ENCODE data around the gene ASIC2.

The ASIC2 gene

GRCh38 chr17:33263396-33263795 is 29.7 kb downstream of the ASIC2 start:
- no peak overlapping the region for H3K9ac ChIP-seq (ENCODE audit: low read length)
- no peaks in the 10 kb centered on the region for H3K36me3 ChIP-seq (ENCODE audit: control insufficient read depth, insufficient read depth, low read length)
- no peaks in the 10 kb centered on the region for H3K9me3 ChIP-seq (ENCODE audit: control insufficient read depth, low read length)
- H3K4me3 ChIP-seq (ENCODE audit: low read length) = no peak overlapping the region
- H3K4me1 ChIP-seq (ENCODE audit: control insufficient read depth, insufficient read depth, low read length) = no peaks in the 10 kb centered on the region
- peaks cover 2% of the 10 kb centered on the region for H3K27me3 ChIP-seq (ENCODE audit: control insufficient read depth, insufficient read depth, low read length)

- no peaks in the 10 kb centered on the region for H3K9me3 ChIP-seq (ENCODE audit: control insufficient read depth, low read length)
- H3K4me1 ChIP-seq (ENCODE audit: control insufficient read depth, insufficient read depth, low read length) = no peaks in the 10 kb centered on the region
- peaks cover 5% of the 10 kb centered on the region for H3K27me3 ChIP-seq (ENCODE audit: control insufficient read depth, insufficient read depth, low read length)
- no peak overlapping the region for H3K9ac ChIP-seq (ENCODE audit: low read length)
- H3K4me3 ChIP-seq (ENCODE audit: low read length) = no peak overlapping the region
- H3K36me3 ChIP-seq (ENCODE audit: control insufficient read depth, insufficient read depth, low read length) = no peaks in the 10 kb centered on the region
These were observed 30.6 kb downstream of the ASIC2 start for GRCh38 chr17:33262266-33263123.

- Histone ChIP-seq H3K9me3 (ENCODE audit: control insufficient read depth, low read length) (no peaks in the 10 kb centered on the region), H3K4me1 (ENCODE audit: control insufficient read depth, insufficient read depth, low read length) (no peaks in the 10 kb centered on the region), H3K4me3 (ENCODE audit: low read length) (no peak overlapping the region), H3K27me3 (ENCODE audit: control insufficient read depth, insufficient read depth, low read length) (peaks cover 5% of the 10 kb centered on the region), H3K36me3 (ENCODE audit: control insufficient read depth, insufficient read depth, low read length) (no peaks in the 10 kb centered on the region), H3K9ac (ENCODE audit: low read length) (no peak overlapping the region)
These were observed 31.3 kb downstream of the ASIC2 start for GRCh38 chr17:33261820-33262219.

- Histone ChIP-seq H3K9ac (ENCODE audit: low read length) (no peak overlapping the region), H3K36me3 (ENCODE audit: control insufficient read depth, insufficient read depth, low read length) (no peaks in the 10 kb centered on the region), H3K4me1 (ENCODE audit: control insufficient read depth, insufficient read depth, low read length) (no peaks in the 10 kb centered on the region), H3K27me3 (ENCODE audit: control insufficient read depth, insufficient read depth, low read length) (peaks cover 5% of the 10 kb centered on the region), H3K4me3 (ENCODE audit: low read length) (no peak overlapping the region), H3K9me3 (ENCODE audit: control insufficient read depth, low read length) (no peaks in the 10 kb centered on the region)
These were observed 32.5 kb downstream of the ASIC2 start for GRCh38 chr17:33260638-33261037.

GRCh38 chr17:33258296-33258695 is 34.8 kb downstream of the ASIC2 start:
- H3K36me3 ChIP-seq (ENCODE audit: control insufficient read depth, insufficient read depth, low read length) = no peaks in the 10 kb centered on the region
- no peak overlapping the region for H3K9ac ChIP-seq (ENCODE audit: low read length)
- no peaks in the 10 kb centered on the region for H3K4me1 ChIP-seq (ENCODE audit: control insufficient read depth, insufficient read depth, low read length)
- H3K27me3 ChIP-seq (ENCODE audit: control insufficient read depth, insufficient read depth, low read length) = peaks cover 5% of the 10 kb centered on the region
- no peaks in the 10 kb centered on the region for H3K9me3 ChIP-seq (ENCODE audit: control insufficient read depth, low read length)
- H3K4me3 ChIP-seq (ENCODE audit: low read length) = no peak overlapping the region

- Histone ChIP-seq H3K9ac (ENCODE audit: low read length) (no peak overlapping the region), H3K9me3 (ENCODE audit: control insufficient read depth, low read length) (no peaks in the 10 kb centered on the region), H3K4me3 (ENCODE audit: low read length) (no peak overlapping the region), H3K4me1 (ENCODE audit: control insufficient read depth, insufficient read depth, low read length) (no peaks in the 10 kb centered on the region), H3K36me3 (ENCODE audit: control insufficient read depth, insufficient read depth, low read length) (no peaks in the 10 kb centered on the region), H3K27me3 (ENCODE audit: control insufficient read depth, insufficient read depth, low read length) (no peaks in the 10 kb centered on the region)
These were observed 47.9 kb downstream of the ASIC2 start for GRCh38 chr17:33245183-33245582.

- Histone ChIP-seq H3K9me3 (ENCODE audit: control insufficient read depth, low read length) (no peaks in the 10 kb centered on the region), H3K36me3 (ENCODE audit: control insufficient read depth, insufficient read depth, low read length) (no peaks in the 10 kb centered on the region), H3K4me3 (ENCODE audit: low read length) (no peak overlapping the region), H3K27me3 (ENCODE audit: control insufficient read depth, insufficient read depth, low read length) (no peaks in the 10 kb centered on the region), H3K4me1 (ENCODE audit: control insufficient read depth, insufficient read depth, low read length) (no peaks in the 10 kb centered on the region), H3K9ac (ENCODE audit: low read length) (no peak overlapping the region)
These were observed 49.4 kb downstream of the ASIC2 start for GRCh38 chr17:33243732-33244131.

- Histone ChIP-seq H3K4me1 (ENCODE audit: control insufficient read depth, insufficient read depth, low read length) (no peaks in the 10 kb centered on the region), H3K9me3 (ENCODE audit: control insufficient read depth, low read length) (no peaks in the 10 kb centered on the region), H3K4me3 (ENCODE audit: low read length) (no peak overlapping the region), H3K36me3 (ENCODE audit: control insufficient read depth, insufficient read depth, low read length) (no peaks in the 10 kb centered on the region), H3K9ac (ENCODE audit: low read length) (no peak overlapping the region), H3K27me3 (ENCODE audit: control insufficient read depth, insufficient read depth, low read length) (no peaks in the 10 kb centered on the region)
These were observed 50.5 kb downstream of the ASIC2 start for GRCh38 chr17:33242375-33243124.

- no peaks in the 10 kb centered on the region for H3K9me3 ChIP-seq (ENCODE audit: control insufficient read depth, low read length)
- H3K36me3 ChIP-seq (ENCODE audit: control insufficient read depth, insufficient read depth, low read length) = no peaks in the 10 kb centered on the region
- H3K9ac ChIP-seq (ENCODE audit: low read length) = no peak overlapping the region
- H3K27me3 ChIP-seq (ENCODE audit: control insufficient read depth, insufficient read depth, low read length) = no peaks in the 10 kb centered on the region
- H3K4me1 ChIP-seq (ENCODE audit: control insufficient read depth, insufficient read depth, low read length) = no peaks in the 10 kb centered on the region
- no peak overlapping the region for H3K4me3 ChIP-seq (ENCODE audit: low read length)
These were observed 51.7 kb downstream of the ASIC2 start for GRCh38 chr17:33241390-33241789.

- Histone ChIP-seq H3K9ac (ENCODE audit: low read length) (no peak overlapping the region), H3K4me1 (ENCODE audit: control insufficient read depth, insufficient read depth, low read length) (no peaks in the 10 kb centered on the region), H3K4me3 (ENCODE audit: low read length) (no peak overlapping the region), H3K9me3 (ENCODE audit: control insufficient read depth, low read length) (no peaks in the 10 kb centered on the region), H3K27me3 (ENCODE audit: control insufficient read depth, insufficient read depth, low read length) (no peaks in the 10 kb centered on the region), H3K36me3 (ENCODE audit: control insufficient read depth, insufficient read depth, low read length) (no peaks in the 10 kb centered on the region)
These were observed 52.7 kb downstream of the ASIC2 start for GRCh38 chr17:33240362-33240761.

- no peaks in the 10 kb centered on the region for H3K27me3 ChIP-seq (ENCODE audit: control insufficient read depth, insufficient read depth, low read length)
- no peaks in the 10 kb centered on the region for H3K9me3 ChIP-seq (ENCODE audit: control insufficient read depth, low read length)
- H3K4me1 ChIP-seq (ENCODE audit: control insufficient read depth, insufficient read depth, low read length) = peaks cover 5% of the 10 kb centered on the region
- no peak overlapping the region for H3K4me3 ChIP-seq (ENCODE audit: low read length)
- no peak overlapping the region for H3K9ac ChIP-seq (ENCODE audit: low read length)
- H3K36me3 ChIP-seq (ENCODE audit: control insufficient read depth, insufficient read depth, low read length) = no peaks in the 10 kb centered on the region
These were observed 53.4 kb downstream of the ASIC2 start for GRCh38 chr17:33239702-33240101.

- Histone ChIP-seq H3K9ac (ENCODE audit: low read length) (no peak overlapping the region), H3K9me3 (ENCODE audit: control insufficient read depth, low read length) (no peaks in the 10 kb centered on the region), H3K4me3 (ENCODE audit: low read length) (no peak overlapping the region), H3K36me3 (ENCODE audit: control insufficient read depth, insufficient read depth, low read length) (no peaks in the 10 kb centered on the region), H3K27me3 (ENCODE audit: control insufficient read depth, insufficient read depth, low read length) (no peaks in the 10 kb centered on the region), H3K4me1 (ENCODE audit: control insufficient read depth, insufficient read depth, low read length) (peaks cover 6% of the 10 kb centered on the region)
These were observed 58.0 kb downstream of the ASIC2 start for GRCh38 chr17:33234930-33235685.
